HEK293T (cell line): ENCODE data around the gene TMEM248.
"Not testable (repeated sequence)": the region's sequence is repeated elsewhere in the genome, so short reads cannot be mapped to it uniquely, and the experiment has no call there.

Source experiments
- CTCF ChIA-PET: fragments of 350-600 bp; formaldehyde crosslinking; extraction: SDS; loops from one replicate; lab custom pipeline; 2021; ENCODE audit warnings: antibody characterized with exemption, inconsistent platforms; lab: Yijun Ruan, JAX
- POLR2A ChIA-PET: fragments of 350-600 bp; formaldehyde crosslinking; extraction: SDS; loops from one replicate; lab custom pipeline; 2020; ENCODE audit warnings: antibody characterized with exemption, inconsistent platforms; lab: Yijun Ruan, JAX
- DNase-seq: peaks from one replicate; pipeline ENCODE4 v3.0.0; 2012; ENCODE audit warnings: mixed read lengths; ENCODE audit errors: extremely low spot score
- ARNT ChIP-seq: fragments of 450-650 bp; IDR thresholded peaks from 2 replicates; pipeline ENCODE4 v1.6.1; 2017; ENCODE audit warnings: mild to moderate bottlenecking
- BHLHE40 ChIP-seq: fragments of 450-650 bp; IDR thresholded peaks from 2 replicates; pipeline ENCODE4 v1.6.1; 2016; ENCODE audit warnings: mild to moderate bottlenecking, moderate library complexity, borderline replicate concordance
- CTBP1 ChIP-seq: fragments of 450-650 bp; IDR thresholded peaks from 2 replicates; pipeline ENCODE4 v1.6.1; 2016; ENCODE audit warnings: borderline replicate concordance
- ELF4 ChIP-seq: fragments of 450-650 bp; IDR thresholded peaks from 2 replicates; pipeline ENCODE4 v1.6.1; 2017; ENCODE audit warnings: antibody characterized with exemption
- FOXA1 ChIP-seq: fragments of 450-650 bp; IDR thresholded peaks from 2 replicates; pipeline ENCODE4 v1.6.1; 2016; ENCODE audit warnings: mild to moderate bottlenecking
- FOXK2 ChIP-seq: fragments of 450-650 bp; IDR thresholded peaks from 2 replicates; pipeline ENCODE4 v1.6.1; 2016; ENCODE audit warnings: mild to moderate bottlenecking
- FOXM1 ChIP-seq: fragments of 450-650 bp; IDR thresholded peaks from 2 replicates; pipeline ENCODE4 v1.6.1; 2017; ENCODE audit warnings: mild to moderate bottlenecking, borderline replicate concordance
- HDGF ChIP-seq: fragments of 450-650 bp; IDR thresholded peaks from 2 replicates; pipeline ENCODE4 v1.6.1; 2017; ENCODE audit warnings: antibody characterized with exemption, borderline replicate concordance
- L3MBTL2 ChIP-seq: fragments of 450-650 bp; conservative IDR thresholded peaks from 2 replicates; pipeline ENCODE4 v1.6.1; 2016; ENCODE audit warnings: mild to moderate bottlenecking
- LEF1 ChIP-seq: fragments of 450-650 bp; IDR thresholded peaks from 2 replicates; pipeline ENCODE4 v1.6.1; 2017; ENCODE audit warnings: mild to moderate bottlenecking, borderline replicate concordance
- NFRKB ChIP-seq: fragments of 450-650 bp; IDR thresholded peaks from 2 replicates; pipeline ENCODE4 v1.6.1; 2016; ENCODE audit warnings: mild to moderate bottlenecking, moderate library complexity
- SP1 ChIP-seq: fragments of 450-650 bp; IDR thresholded peaks from 2 replicates; pipeline ENCODE4 v1.6.1; 2017
- SUZ12 ChIP-seq: fragments of 450-650 bp; IDR thresholded peaks from 2 replicates; pipeline ENCODE4 v1.6.1; 2016; ENCODE audit warnings: mild to moderate bottlenecking
- TARDBP ChIP-seq: fragments of 450-650 bp; IDR thresholded peaks from 2 replicates; pipeline ENCODE4 v1.6.1; 2016
- ZNF384 ChIP-seq: fragments of 450-650 bp; IDR thresholded peaks from 2 replicates; pipeline ENCODE4 v1.6.1; 2016
- TF ChIP-seq, protein P1 (sequence below): fragments of 450-650 bp; IDR thresholded peaks from 2 replicates; pipeline ENCODE4 v1.6.1; 2016

The TMEM248 gene

DNA sequence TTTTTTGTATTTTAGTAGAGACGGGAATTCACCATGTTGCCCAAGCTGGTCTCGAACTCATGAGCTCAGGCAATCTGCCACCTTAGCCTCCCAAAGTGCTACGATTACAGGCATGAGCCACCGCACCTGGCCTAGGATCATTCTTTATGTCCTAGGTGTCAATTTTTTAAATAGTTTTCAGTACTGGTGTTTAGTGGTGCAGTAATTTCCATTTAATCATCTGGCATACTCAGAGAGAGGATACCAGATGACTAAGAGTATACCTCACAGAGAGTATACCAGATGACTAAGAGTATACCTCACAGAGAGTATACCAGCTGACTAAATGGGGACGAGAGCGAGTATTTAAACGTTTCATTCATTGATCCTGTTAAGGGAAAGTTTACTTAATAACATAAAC lies 37.3 kb upstream of the TMEM248 start:
- TF ChIP-seq FOXA1 (no peak), BHLHE40 (no peak), TARDBP (no peak), L3MBTL2 (no peak), CTBP1 (no peak), SP1 (no peak), ZNF384 (no peak), SUZ12 (no peak), ELF4 (no peak), FOXK2 (no peak), NFRKB (no peak), HDGF (no peak), LEF1 (no peak), FOXM1 (no peak), ARNT (no peak)
- TF ChIP-seq, protein P1, sequence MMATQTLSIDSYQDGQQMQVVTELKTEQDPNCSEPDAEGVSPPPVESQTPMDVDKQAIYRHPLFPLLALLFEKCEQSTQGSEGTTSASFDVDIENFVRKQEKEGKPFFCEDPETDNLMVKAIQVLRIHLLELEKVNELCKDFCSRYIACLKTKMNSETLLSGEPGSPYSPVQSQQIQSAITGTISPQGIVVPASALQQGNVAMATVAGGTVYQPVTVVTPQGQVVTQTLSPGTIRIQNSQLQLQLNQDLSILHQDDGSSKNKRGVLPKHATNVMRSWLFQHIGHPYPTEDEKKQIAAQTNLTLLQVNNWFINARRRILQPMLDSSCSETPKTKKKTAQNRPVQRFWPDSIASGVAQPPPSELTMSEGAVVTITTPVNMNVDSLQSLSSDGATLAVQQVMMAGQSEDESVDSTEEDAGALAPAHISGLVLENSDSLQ = no peak
- CTCF ChIA-PET = no interaction called here
- POLR2A ChIA-PET = interaction anchor here (1.6 kb wide), 1 partner anchor 39 kb away, joined by 4 read pairs; no protein-coding TSS in a partner anchor
- no peak for DNase-seq

DNA sequence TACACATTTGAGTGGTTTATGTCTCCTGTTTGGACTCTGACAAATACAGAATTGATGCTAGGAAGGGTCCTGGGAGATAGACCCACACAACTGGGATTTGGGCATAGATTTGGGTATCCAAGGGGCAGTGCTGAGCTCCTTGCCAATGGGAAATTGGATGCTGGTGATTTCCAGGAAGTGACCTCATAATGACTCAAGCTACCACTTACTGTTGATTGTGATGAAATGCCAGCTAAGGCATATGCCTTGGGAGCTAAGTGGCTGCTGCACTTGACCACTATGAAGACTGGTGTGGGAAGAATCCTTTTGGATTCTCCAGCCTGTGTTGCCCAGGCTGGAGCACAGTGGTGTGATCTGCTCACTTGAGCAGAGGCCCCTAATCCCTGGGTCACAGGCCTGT lies 36.5 kb upstream of the TMEM248 start:
- DNase-seq = not testable (repeated sequence)
- CTCF ChIA-PET = interaction anchor here (0.7 kb wide), 1 partner anchor 10 kb away, joined by 3 read pairs; no protein-coding TSS in a partner anchor
- POLR2A ChIA-PET = interaction anchor here (1.6 kb wide), 1 partner anchor 40 kb away, joined by 4 read pairs; no protein-coding TSS in a partner anchor

DNA sequence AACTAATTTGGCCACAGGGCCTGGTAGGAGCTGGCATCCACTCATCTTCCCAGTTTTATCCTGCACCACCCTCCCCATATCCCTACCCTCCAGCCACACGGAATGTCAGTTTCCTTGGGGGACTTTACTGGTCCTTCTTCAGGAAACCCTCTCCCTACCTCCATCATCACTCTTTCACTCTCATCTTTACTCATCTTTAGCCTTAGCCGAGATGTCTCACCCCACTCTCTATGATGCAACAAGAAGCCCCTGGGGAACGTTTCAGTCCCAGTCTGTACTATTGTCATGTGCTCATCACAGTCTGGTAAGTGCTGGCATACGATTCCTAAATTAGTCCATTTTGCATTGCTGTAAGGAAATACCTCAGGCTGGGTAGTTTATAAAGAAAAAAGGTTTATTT lies 34.9 kb upstream of the TMEM248 start:
- ChIA-PET CTCF (no interaction called here), POLR2A (no interaction called here)

DNA sequence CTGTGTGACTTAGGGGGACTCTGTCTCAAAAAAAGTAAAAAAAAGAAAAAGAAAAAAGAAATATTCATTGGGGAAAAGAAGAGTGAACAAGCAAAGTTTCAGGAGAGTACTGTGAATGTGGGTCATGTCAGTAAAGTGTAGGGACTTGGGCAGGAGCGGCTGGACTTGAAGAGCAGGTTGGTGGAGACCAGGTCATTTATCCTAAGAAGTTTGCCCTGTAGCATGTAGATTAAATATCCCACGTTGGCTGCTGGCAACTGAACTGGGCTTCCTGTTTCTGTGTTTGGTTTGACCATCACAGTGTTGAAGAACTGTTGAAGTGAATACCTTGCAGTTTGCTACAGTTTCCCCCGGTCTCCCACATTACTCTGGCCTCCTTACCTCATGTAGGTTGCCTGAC lies 32.8 kb upstream of the TMEM248 start:
- DNase-seq, POLR2A ChIA-PET, CTCF ChIA-PET: not testable (repeated sequence)

More for the DNA sequence above, 34.9 kb upstream of the TMEM248 start:
- DNase-seq = no peak
- no peak for TF ChIP-seq CTBP1
- TF ChIP-seq SUZ12 = no peak
- no peak for TF ChIP-seq NFRKB
- no peak for TF ChIP-seq FOXA1

DNA sequence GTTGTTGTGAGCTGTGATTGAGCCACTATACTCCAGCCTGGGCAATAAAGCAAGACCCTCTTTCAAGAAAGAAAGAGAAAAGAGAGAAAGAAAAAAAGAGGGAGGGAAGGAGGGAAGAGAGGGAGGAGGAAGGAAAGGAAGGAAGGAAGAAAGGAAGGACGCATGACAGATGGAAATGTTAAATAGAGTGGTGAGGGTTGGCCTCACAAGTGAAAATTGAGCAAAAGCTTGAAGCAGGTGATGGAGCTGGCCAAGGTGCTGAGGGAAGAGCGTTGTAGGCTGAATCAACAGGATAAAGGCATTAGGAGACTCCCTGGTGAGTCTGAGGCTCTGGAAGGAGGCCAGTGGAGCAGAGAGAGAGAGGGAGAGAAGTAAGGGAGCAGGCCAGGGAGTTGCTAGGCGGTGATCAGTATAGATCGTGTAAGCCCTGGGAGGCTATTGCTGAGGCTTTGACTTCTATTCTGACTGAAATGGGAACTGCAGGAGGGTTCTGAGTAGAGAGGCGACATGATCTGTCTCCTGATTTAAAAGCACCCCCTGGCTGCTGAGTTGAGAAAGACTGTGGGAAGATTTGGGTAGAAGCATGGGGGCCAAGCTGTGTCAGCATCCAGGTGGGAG lies 26.5 kb upstream of the TMEM248 start:
- POLR2A ChIA-PET = no interaction called here
- DNase-seq = no peak

DNA sequence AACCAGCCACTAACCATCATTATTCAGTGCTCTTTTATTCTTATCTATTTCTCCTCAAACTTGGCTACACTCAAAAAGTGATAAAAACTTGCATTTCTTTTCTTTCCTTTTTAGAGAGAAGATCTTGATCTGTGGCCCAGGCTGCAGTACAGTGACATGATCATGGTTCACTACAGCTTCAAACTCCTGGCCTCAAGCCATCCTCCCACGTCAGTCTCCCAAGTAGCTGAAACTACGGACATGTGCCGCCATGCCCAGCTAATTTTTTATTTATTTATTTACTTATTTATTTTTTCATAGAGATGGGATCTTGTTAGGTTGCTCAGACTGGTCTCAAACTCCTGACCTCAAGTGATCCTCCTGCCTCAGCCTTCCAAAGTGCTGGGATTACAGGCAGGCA lies 24.6 kb upstream of the TMEM248 start:
- CTCF ChIA-PET = interaction anchor here (1.6 kb wide), 1 partner anchor 9 kb away, joined by 5 read pairs; no protein-coding TSS in a partner anchor
- TF ChIP-seq L3MBTL2 (no peak), ZNF384 (no peak), FOXK2 (no peak), CTBP1 (no peak), BHLHE40 (no peak), NFRKB (no peak), SP1 (no peak), ELF4 (no peak), ARNT (no peak), LEF1 (no peak), FOXM1 (no peak), FOXA1 (no peak), HDGF (no peak)
- TF ChIP-seq, protein P1 = no peak
- POLR2A ChIA-PET = no interaction called here
- no peak for DNase-seq

More for the DNA sequence above, 26.5 kb upstream of the TMEM248 start:
- CTCF ChIA-PET = interaction anchor here (0.6 kb wide), 1 partner anchor 10 kb away, joined by 3 read pairs; no protein-coding TSS in a partner anchor
- no peak for TF ChIP-seq LEF1
- no peak for TF ChIP-seq ZNF384
- no peak for TF ChIP-seq HDGF
- TF ChIP-seq ELF4 = no peak
- TF ChIP-seq TARDBP = no peak
- no peak for TF ChIP-seq L3MBTL2
- no peak for TF ChIP-seq SP1
- TF ChIP-seq FOXK2 = no peak
- TF ChIP-seq NFRKB = no peak
- TF ChIP-seq, protein P1 = no peak
- TF ChIP-seq CTBP1 = no peak
- no peak for TF ChIP-seq ARNT
